ENCODE results near the gene MBD5. TPM values are rescaled to one million over a fixed set of nuclear protein-coding genes. Genes with fewer than 3 reads are reported as not detected.

Gene MBD5
- total and polyA plus RNA-seq, 4 donors, result 2.0 to 15.9 (median 9.5) TPM

DNA sequence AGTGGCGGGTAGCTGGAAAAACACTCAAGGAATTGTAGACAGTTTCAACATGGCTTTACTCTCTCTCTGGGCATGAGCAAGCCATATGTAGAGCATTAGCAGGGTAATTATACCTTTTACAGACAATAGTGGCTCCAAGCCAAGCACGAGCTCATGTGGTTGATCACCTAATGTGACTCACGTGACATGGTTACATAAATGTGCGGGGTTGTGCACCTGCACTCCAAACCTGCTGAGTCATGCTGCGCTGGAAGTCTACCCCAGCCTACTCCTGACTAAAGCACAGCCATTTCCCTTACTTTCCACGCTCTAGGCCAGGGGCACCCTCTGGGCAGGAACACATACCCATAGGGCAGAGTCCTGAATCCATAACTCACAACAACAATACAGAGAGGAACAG, 232.8 kb downstream of the MBD5 start:
- Histone ChIP-seq H3K4me1 (ENCODE audit: control insufficient read depth in 4 of 4, insufficient read depth in 4 of 4, low read length in 3 of 4) (peaks cover 0 to 8% (median 3%) of the 10 kb centered on the region in 4 donors), H3K27me3 (ENCODE audit: control insufficient read depth in 4 of 4, insufficient read depth in 4 of 4, low read length in 3 of 4) (no peaks in the 10 kb centered on the region), H3K36me3 (ENCODE audit: control insufficient read depth in 4 of 4, insufficient read depth in 3 of 4, low read depth in 1 of 4, low read length in 3 of 4) (no peaks in the 10 kb centered on the region), H3K4me3 (ENCODE audit: low read depth in 1 of 3, low read length in 3 of 3) (no peak overlapping the region), H3K9ac (ENCODE audit: low read depth in 1 of 2, low read length in 2 of 2) (no peak overlapping the region), H3K27ac (ENCODE audit: low read depth in 1 of 2, low read length in 2 of 2) (no peak overlapping the region), H3K9me3 (ENCODE audit: control insufficient read depth in 4 of 4, low read length in 3 of 4) (peaks cover 0 to 5% (median 1%) of the 10 kb centered on the region in 4 donors)
- no peak for TF ChIP-seq TAF1 (conservative IDR thresholded peaks at IDR 0.05)
- TF ChIP-seq, protein P1, sequence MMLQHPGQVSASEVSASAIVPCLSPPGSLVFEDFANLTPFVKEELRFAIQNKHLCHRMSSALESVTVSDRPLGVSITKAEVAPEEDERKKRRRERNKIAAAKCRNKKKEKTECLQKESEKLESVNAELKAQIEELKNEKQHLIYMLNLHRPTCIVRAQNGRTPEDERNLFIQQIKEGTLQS (IDR thresholded peaks at IDR 0.05), result no peak
- no peak for TF ChIP-seq FOXA2 (IDR thresholded peaks at IDR 0.05)
- no peak for TF ChIP-seq HNF4G (IDR thresholded peaks at IDR 0.05)
- TF ChIP-seq HNF4A (conservative IDR thresholded peaks at IDR 0.05), result no peak
- TF ChIP-seq, protein P2, sequence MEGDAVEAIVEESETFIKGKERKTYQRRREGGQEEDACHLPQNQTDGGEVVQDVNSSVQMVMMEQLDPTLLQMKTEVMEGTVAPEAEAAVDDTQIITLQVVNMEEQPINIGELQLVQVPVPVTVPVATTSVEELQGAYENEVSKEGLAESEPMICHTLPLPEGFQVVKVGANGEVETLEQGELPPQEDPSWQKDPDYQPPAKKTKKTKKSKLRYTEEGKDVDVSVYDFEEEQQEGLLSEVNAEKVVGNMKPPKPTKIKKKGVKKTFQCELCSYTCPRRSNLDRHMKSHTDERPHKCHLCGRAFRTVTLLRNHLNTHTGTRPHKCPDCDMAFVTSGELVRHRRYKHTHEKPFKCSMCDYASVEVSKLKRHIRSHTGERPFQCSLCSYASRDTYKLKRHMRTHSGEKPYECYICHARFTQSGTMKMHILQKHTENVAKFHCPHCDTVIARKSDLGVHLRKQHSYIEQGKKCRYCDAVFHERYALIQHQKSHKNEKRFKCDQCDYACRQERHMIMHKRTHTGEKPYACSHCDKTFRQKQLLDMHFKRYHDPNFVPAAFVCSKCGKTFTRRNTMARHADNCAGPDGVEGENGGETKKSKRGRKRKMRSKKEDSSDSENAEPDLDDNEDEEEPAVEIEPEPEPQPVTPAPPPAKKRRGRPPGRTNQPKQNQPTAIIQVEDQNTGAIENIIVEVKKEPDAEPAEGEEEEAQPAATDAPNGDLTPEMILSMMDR (IDR thresholded peaks at IDR 0.05; ENCODE audit: low read depth, low read length, missing input control), result no peak
- TF ChIP-seq JUND (IDR thresholded peaks at IDR 0.05), result no peak
- TF ChIP-seq FOXA1 (IDR thresholded peaks at IDR 0.05), result no peak
- TF ChIP-seq GABPA (IDR thresholded peaks at IDR 0.05 in 1 of 2, conservative IDR thresholded peaks at IDR 0.05 in 1 of 2), result no peak
- 97% methylated on average over 6 of the region's 6 CpGs for WGBS
- DNase-seq (ENCODE audit: low spot score), result no peak

DNA sequence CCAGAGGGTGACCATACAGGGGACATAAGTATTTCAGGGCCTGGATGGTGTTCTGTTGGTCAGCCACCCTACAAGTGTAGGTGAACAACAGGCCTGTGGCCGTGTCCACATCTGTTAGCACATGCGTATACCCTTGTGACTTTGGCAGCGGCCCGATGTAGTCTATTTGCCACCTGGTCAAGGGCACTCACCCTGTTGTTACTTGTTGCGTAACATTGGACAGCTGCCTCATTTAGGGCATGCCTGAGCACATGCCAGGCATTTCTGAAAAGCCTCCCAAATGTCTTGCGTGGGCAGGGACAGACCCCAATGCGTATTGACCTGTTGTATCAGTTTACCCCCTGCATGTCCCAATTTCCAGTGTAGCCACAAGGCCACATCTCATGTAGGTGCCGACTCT, 235.0 kb downstream of the MBD5 start:
- Histone ChIP-seq H3K9me3 (ENCODE audit: control insufficient read depth in 4 of 4, low read length in 3 of 4) (peaks cover 0 to 7% (median 1%) of the 10 kb centered on the region in 4 donors), H3K27ac (ENCODE audit: low read depth in 1 of 2, low read length in 2 of 2) (no peak overlapping the region), H3K4me1 (ENCODE audit: control insufficient read depth in 4 of 4, insufficient read depth in 4 of 4, low read length in 3 of 4) (peaks cover 0 to 8% (median 3%) of the 10 kb centered on the region in 4 donors), H3K27me3 (ENCODE audit: control insufficient read depth in 4 of 4, insufficient read depth in 4 of 4, low read length in 3 of 4) (no peaks in the 10 kb centered on the region), H3K9ac (ENCODE audit: low read depth in 1 of 2, low read length in 2 of 2) (no peak overlapping the region), H3K36me3 (ENCODE audit: control insufficient read depth in 4 of 4, insufficient read depth in 3 of 4, low read depth in 1 of 4, low read length in 3 of 4) (no peaks in the 10 kb centered on the region), H3K4me3 (ENCODE audit: low read depth in 1 of 3, low read length in 3 of 3) (no peak overlapping the region)
- 41% methylated on average over 8 of the region's 8 CpGs for WGBS
- TF ChIP-seq, protein P1 (IDR thresholded peaks at IDR 0.05), result no peak
- peak; percentile 72 for TF ChIP-seq FOXA1 (IDR thresholded peaks at IDR 0.05)
- peak; percentile 96 to 97 for TF ChIP-seq RXRA (IDR thresholded peaks at IDR 0.05)
- TF ChIP-seq HNF4A (conservative IDR thresholded peaks at IDR 0.05), result peak; percentile 77 to 91
- peak in 1 of 2 donors; percentile 49 for TF ChIP-seq EGR1 (IDR thresholded peaks at IDR 0.05; ENCODE audit: low read depth in 2 of 2)
- TF ChIP-seq JUND (IDR thresholded peaks at IDR 0.05), result peak in 1 of 2 donors; percentile 58
- no peak for TF ChIP-seq TAF1 (conservative IDR thresholded peaks at IDR 0.05)
- TF ChIP-seq, protein P3, sequence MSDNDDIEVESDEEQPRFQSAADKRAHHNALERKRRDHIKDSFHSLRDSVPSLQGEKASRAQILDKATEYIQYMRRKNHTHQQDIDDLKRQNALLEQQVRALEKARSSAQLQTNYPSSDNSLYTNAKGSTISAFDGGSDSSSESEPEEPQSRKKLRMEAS (IDR thresholded peaks at IDR 0.05), result peak; percentile 99
- TF ChIP-seq, protein P2 (IDR thresholded peaks at IDR 0.05; ENCODE audit: low read depth, low read length, missing input control), result no peak
- TF ChIP-seq RAD21 (IDR thresholded peaks at IDR 0.05), result peak; percentile 40 to 46
- peak; percentile 11 for TF ChIP-seq HNF4G (IDR thresholded peaks at IDR 0.05)
- TF ChIP-seq, protein P4, sequence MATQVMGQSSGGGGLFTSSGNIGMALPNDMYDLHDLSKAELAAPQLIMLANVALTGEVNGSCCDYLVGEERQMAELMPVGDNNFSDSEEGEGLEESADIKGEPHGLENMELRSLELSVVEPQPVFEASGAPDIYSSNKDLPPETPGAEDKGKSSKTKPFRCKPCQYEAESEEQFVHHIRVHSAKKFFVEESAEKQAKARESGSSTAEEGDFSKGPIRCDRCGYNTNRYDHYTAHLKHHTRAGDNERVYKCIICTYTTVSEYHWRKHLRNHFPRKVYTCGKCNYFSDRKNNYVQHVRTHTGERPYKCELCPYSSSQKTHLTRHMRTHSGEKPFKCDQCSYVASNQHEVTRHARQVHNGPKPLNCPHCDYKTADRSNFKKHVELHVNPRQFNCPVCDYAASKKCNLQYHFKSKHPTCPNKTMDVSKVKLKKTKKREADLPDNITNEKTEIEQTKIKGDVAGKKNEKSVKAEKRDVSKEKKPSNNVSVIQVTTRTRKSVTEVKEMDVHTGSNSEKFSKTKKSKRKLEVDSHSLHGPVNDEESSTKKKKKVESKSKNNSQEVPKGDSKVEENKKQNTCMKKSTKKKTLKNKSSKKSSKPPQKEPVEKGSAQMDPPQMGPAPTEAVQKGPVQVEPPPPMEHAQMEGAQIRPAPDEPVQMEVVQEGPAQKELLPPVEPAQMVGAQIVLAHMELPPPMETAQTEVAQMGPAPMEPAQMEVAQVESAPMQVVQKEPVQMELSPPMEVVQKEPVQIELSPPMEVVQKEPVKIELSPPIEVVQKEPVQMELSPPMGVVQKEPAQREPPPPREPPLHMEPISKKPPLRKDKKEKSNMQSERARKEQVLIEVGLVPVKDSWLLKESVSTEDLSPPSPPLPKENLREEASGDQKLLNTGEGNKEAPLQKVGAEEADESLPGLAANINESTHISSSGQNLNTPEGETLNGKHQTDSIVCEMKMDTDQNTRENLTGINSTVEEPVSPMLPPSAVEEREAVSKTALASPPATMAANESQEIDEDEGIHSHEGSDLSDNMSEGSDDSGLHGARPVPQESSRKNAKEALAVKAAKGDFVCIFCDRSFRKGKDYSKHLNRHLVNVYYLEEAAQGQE (IDR thresholded peaks at IDR 0.05), result peak; percentile 78
- TF ChIP-seq NR2F2 (IDR thresholded peaks at IDR 0.05), result no peak
- TF ChIP-seq FOXA2 (IDR thresholded peaks at IDR 0.05), result peak; percentile 75
- TF ChIP-seq, protein P5, sequence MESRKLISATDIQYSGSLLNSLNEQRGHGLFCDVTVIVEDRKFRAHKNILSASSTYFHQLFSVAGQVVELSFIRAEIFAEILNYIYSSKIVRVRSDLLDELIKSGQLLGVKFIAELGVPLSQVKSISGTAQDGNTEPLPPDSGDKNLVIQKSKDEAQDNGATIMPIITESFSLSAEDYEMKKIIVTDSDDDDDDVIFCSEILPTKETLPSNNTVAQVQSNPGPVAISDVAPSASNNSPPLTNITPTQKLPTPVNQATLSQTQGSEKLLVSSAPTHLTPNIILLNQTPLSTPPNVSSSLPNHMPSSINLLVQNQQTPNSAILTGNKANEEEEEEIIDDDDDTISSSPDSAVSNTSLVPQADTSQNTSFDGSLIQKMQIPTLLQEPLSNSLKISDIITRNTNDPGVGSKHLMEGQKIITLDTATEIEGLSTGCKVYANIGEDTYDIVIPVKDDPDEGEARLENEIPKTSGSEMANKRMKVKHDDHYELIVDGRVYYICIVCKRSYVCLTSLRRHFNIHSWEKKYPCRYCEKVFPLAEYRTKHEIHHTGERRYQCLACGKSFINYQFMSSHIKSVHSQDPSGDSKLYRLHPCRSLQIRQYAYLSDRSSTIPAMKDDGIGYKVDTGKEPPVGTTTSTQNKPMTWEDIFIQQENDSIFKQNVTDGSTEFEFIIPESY (IDR thresholded peaks at IDR 0.05), result peak; percentile 84
- TF ChIP-seq GABPA (IDR thresholded peaks at IDR 0.05 in 1 of 2, conservative IDR thresholded peaks at IDR 0.05 in 1 of 2), result peak in 1 of 2 donors; percentile 36
- peak; percentile 72 for TF ChIP-seq YY1 (IDR thresholded peaks at IDR 0.05)
- TF ChIP-seq SP1 (IDR thresholded peaks at IDR 0.05), result peak; percentile 52
- DNase-seq (ENCODE audit: low spot score), result no peak

Measured in liver (tissue), 9 donors.